NOMO-1 (cell line): ENCODE measurements around the gene POLD3.

ENCODE experiments used
- DNase-seq, 2 experiments: peaks; one replicate each; lab custom pipeline; 2025; ENCODE audit not compliant: unreplicated experiment in 2 of 2; lab: John Stamatoyannopoulos, UW

Gene POLD3

GRCh38 chr11:74592441-74593362, at the start of gene POLD3:
Gene POLD3 (plus strand): TSS chr11:74592582. CDS start chr11:74592659, 77 bp downstream.
- peak; percentile 84 to 85 for DNase-seq

- DNase-seq: no peak
These were observed 48.4 kb upstream of the POLD3 start for GRCh38 chr11:74543991-74544390.

- no peak for DNase-seq
These were observed 45.6 kb upstream of the POLD3 start for GRCh38 chr11:74546752-74547151.

GRCh38 chr11:74550991-74551753, 41.2 kb upstream of the POLD3 start:
- no peak for DNase-seq

- DNase-seq: no peak
These were observed 40.6 kb upstream of the POLD3 start for GRCh38 chr11:74551754-74552145.

- DNase-seq: no peak
These were observed 34.9 kb upstream of the POLD3 start for GRCh38 chr11:74557526-74557925.

- DNase-seq: no peak
These were observed 33.1 kb upstream of the POLD3 start for GRCh38 chr11:74559110-74559933.

- no peak for DNase-seq
These were observed 32.5 kb upstream of the POLD3 start for GRCh38 chr11:74559934-74560309.

GRCh38 chr11:74566146-74566960, 26.0 kb upstream of the POLD3 start:
- no peak for DNase-seq

GRCh38 chr11:74568028-74568427, 24.4 kb upstream of the POLD3 start:
- no peak for DNase-seq

- DNase-seq: peak; percentile 23 to 54
These were observed 21.9 kb upstream of the POLD3 start for GRCh38 chr11:74570266-74571061.

GRCh38 chr11:74571062-74571399, 21.4 kb upstream of the POLD3 start:
- DNase-seq: no peak

- DNase-seq: no peak
These were observed 20.0 kb upstream of the POLD3 start for GRCh38 chr11:74572349-74572748.

- no peak for DNase-seq
These were observed 17.8 kb upstream of the POLD3 start for GRCh38 chr11:74574563-74574962.

- no peak for DNase-seq
These were observed 16.4 kb upstream of the POLD3 start for GRCh38 chr11:74575999-74576398.

GRCh38 chr11:74577181-74577580, 15.2 kb upstream of the POLD3 start:
- DNase-seq: no peak

GRCh38 chr11:74577624-74578396, 14.6 kb upstream of the POLD3 start:
- DNase-seq: no peak

- DNase-seq: no peak
These were observed 12.7 kb upstream of the POLD3 start for GRCh38 chr11:74579577-74580270.
